ENCODE measurements around the gene RPS2.

GRCh38 chr16:1966460-1966859 lies 1.8 kb upstream of the RPS2 start, which contains the start of gene RNF151:
- TF ChIP-seq, protein P1, sequence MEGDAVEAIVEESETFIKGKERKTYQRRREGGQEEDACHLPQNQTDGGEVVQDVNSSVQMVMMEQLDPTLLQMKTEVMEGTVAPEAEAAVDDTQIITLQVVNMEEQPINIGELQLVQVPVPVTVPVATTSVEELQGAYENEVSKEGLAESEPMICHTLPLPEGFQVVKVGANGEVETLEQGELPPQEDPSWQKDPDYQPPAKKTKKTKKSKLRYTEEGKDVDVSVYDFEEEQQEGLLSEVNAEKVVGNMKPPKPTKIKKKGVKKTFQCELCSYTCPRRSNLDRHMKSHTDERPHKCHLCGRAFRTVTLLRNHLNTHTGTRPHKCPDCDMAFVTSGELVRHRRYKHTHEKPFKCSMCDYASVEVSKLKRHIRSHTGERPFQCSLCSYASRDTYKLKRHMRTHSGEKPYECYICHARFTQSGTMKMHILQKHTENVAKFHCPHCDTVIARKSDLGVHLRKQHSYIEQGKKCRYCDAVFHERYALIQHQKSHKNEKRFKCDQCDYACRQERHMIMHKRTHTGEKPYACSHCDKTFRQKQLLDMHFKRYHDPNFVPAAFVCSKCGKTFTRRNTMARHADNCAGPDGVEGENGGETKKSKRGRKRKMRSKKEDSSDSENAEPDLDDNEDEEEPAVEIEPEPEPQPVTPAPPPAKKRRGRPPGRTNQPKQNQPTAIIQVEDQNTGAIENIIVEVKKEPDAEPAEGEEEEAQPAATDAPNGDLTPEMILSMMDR (IDR thresholded peaks at IDR 0.05), result no peak
- no peak for TF ChIP-seq POLR2A (IDR thresholded peaks at IDR 0.05)
- TF ChIP-seq POLR2AphosphoS5 (IDR thresholded peaks at IDR 0.05), result no peak
